HG02852 (cell line): ENCODE data around the gene STRAP.
"Not testable (repeated sequence)": the region's sequence is repeated elsewhere in the genome, so short reads cannot be mapped to it uniquely, and the experiment has no call there.

Source experiments
- ATAC-seq: cut with Tn5 transposase; IDR thresholded peaks from one replicate; pipeline ENCODE4 v1.9.1; 2021; ENCODE audit warnings: mild to moderate bottlenecking, moderate library complexity; ENCODE audit not compliant: unreplicated experiment

STRAP gene

GRCh38 chr12:15868186-15868585 is 14.0 kb upstream of the STRAP start:
- no peak for ATAC-seq

- ATAC-seq, result no peak
Observed at GRCh38 chr12:15873556-15873955, 8.6 kb upstream of the STRAP start.

- ATAC-seq, result not testable (repeated sequence)
Observed at GRCh38 chr12:15874556-15875145, 7.5 kb upstream of the STRAP start.

GRCh38 chr12:15875863-15876262 is 6.3 kb upstream of the STRAP start:
- ATAC-seq, result no peak

GRCh38 chr12:15879413-15879812 is 2.8 kb upstream of the STRAP start:
- ATAC-seq, result no peak

- ATAC-seq, result no peak
Observed at GRCh38 chr12:15880721-15881120, 1.5 kb upstream of the STRAP start.

GRCh38 chr12:15883536-15883935 is 1.3 kb downstream of the STRAP start:
- no peak for ATAC-seq

GRCh38 chr12:15886372-15887042 is 4.3 kb downstream of the STRAP start:
- no peak for ATAC-seq

GRCh38 chr12:15887043-15887817 is 5.0 kb downstream of the STRAP start:
- no peak for ATAC-seq

GRCh38 chr12:15892645-15893259 is 10.6 kb downstream of the STRAP start:
- ATAC-seq, result no peak

- ATAC-seq, result no peak
Observed at GRCh38 chr12:15893260-15893659, 11.1 kb downstream of the STRAP start.

GRCh38 chr12:15896867-15897266 is 14.7 kb downstream of the STRAP start:
- no peak for ATAC-seq

GRCh38 chr12:15897433-15897832 is 15.2 kb downstream of the STRAP start:
- ATAC-seq, result no peak

GRCh38 chr12:15899282-15899870 is 17.2 kb downstream of the STRAP start:
- peak; percentile 67 for ATAC-seq

- ATAC-seq, result no peak
Observed at GRCh38 chr12:15904378-15904920, 22.3 kb downstream of the STRAP start.

GRCh38 chr12:15910468-15910863 is 28.3 kb downstream of the STRAP start:
- ATAC-seq, result no peak

- ATAC-seq, result peak; percentile 93
Observed at GRCh38 chr12:15910864-15911721, 28.9 kb downstream of the STRAP start, which contains the start of gene DERA. Gene DERA, plus strand, starts transcription at chr12:15911332. Its CDS starts 52 bp downstream, at chr12:15911384.

GRCh38 chr12:15911931-15912330 is 29.7 kb downstream of the STRAP start:
- not testable (repeated sequence) for ATAC-seq

GRCh38 chr12:15914131-15914530 is 31.9 kb downstream of the STRAP start:
- ATAC-seq, result not testable (repeated sequence)

GRCh38 chr12:15918066-15918465 is 35.9 kb downstream of the STRAP start:
- no peak for ATAC-seq
